ENCODE measurements around the gene CRY1.

The CRY1 gene

GRCh38 chr12:107093417-107094182 lies at the start of gene CRY1:
Gene CRY1, minus strand, starts transcription at chr12:107093549. Its CDS starts 588 bp downstream, at chr12:107092961.
- peak; percentile 93 for DNase-seq

GRCh38 chr12:107139787-107140186 lies 46.4 kb upstream of the CRY1 start:
- no peak for DNase-seq

- DNase-seq: no peak
These were observed 45.6 kb upstream of the CRY1 start for GRCh38 chr12:107138990-107139389.

- no peak for DNase-seq
These were observed 41.8 kb upstream of the CRY1 start for GRCh38 chr12:107135177-107135576.

GRCh38 chr12:107134558-107134957 lies 41.2 kb upstream of the CRY1 start:
- peak; percentile 53 for DNase-seq

GRCh38 chr12:107133462-107133861 lies 40.1 kb upstream of the CRY1 start:
- DNase-seq: no peak

- peak; percentile 51 for DNase-seq
These were observed 38.7 kb upstream of the CRY1 start for GRCh38 chr12:107131832-107132616.

GRCh38 chr12:107130830-107131611 lies 37.7 kb upstream of the CRY1 start:
- no peak for DNase-seq

GRCh38 chr12:107129315-107129930 lies 36.1 kb upstream of the CRY1 start:
- no peak for DNase-seq

GRCh38 chr12:107127482-107128430 lies 34.4 kb upstream of the CRY1 start:
- no peak for DNase-seq

GRCh38 chr12:107126796-107127481 lies 33.6 kb upstream of the CRY1 start:
- DNase-seq: peak; percentile 10

GRCh38 chr12:107125833-107126232 lies 32.5 kb upstream of the CRY1 start:
- DNase-seq: no peak

GRCh38 chr12:107122452-107122958 lies 29.2 kb upstream of the CRY1 start:
- no peak for DNase-seq

- DNase-seq: no peak
These were observed 25.7 kb upstream of the CRY1 start for GRCh38 chr12:107119091-107119490.

- DNase-seq: no peak
These were observed 25.3 kb upstream of the CRY1 start for GRCh38 chr12:107118624-107119023.

- DNase-seq: no peak
These were observed 21.8 kb upstream of the CRY1 start for GRCh38 chr12:107115119-107115518.

GRCh38 chr12:107111314-107111713 lies 18.0 kb upstream of the CRY1 start:
- no peak for DNase-seq

GRCh38 chr12:107109726-107110719 lies 16.7 kb upstream of the CRY1 start:
- DNase-seq: no peak

GRCh38 chr12:107108995-107109508 lies 15.7 kb upstream of the CRY1 start:
- DNase-seq: no peak

Data from activated CD4-positive, alpha-beta T cell treated with anti-CD3 and anti-CD28 coated beads, Interleukin-2, amount 50 U/mL, for 16 hours (primary cell).